ENCODE data around the gene EFCAB13.

GRCh38 chr17:47414612-47415011, 90.9 kb downstream of the EFCAB13 start:
- TF ChIP-seq EGR1 (IDR thresholded peaks at IDR 0.05; ENCODE audit: low read depth in 2 of 2) (no peak), MAX (IDR thresholded peaks at IDR 0.05) (no peak), TAF1 (conservative IDR thresholded peaks at IDR 0.05) (no peak), CTCF (IDR thresholded peaks at IDR 0.05; ENCODE audit: low read depth, low read length, missing input control) (no peak)

All from liver (tissue), 3 donors.